Mesenchymal stem cell (in vitro differentiated cells and primary cell): ENCODE measurements around the gene LRRFIP1.

Experiments
- DNase-seq: peaks from one replicate; pipeline ENCODE4 v3.0.0-alpha.2; 2013
- H2AFZ ChIP-seq: one replicate; pipeline ENCODE4 v1.6.1; 2013; ENCODE audit warnings: low read depth, mild to moderate bottlenecking, control low read depth, inconsistent platforms, low read length, moderate library complexity
- H2AK5ac ChIP-seq: 2 replicates; pipeline ENCODE4 v1.6.1; 2013; ENCODE audit warnings: low read length, moderate library complexity, mild to moderate bottlenecking, inconsistent platforms; ENCODE audit not compliant: severe bottlenecking
- H2BK120ac ChIP-seq: one replicate; pipeline ENCODE4 v1.6.1; 2013; ENCODE audit warnings: low read depth, mild to moderate bottlenecking, inconsistent platforms, low read length, moderate library complexity
- H2BK12ac ChIP-seq, 2 experiments: one replicate each; pipeline ENCODE4 v1.6.1; 2013; ENCODE audit warnings: inconsistent platforms in 2 of 2, low read length in 2 of 2, mild to moderate bottlenecking in 2 of 2, moderate library complexity in 2 of 2, control low read depth in 1 of 2
- H2BK15ac ChIP-seq: one replicate; pipeline ENCODE4 v1.6.1; 2013; ENCODE audit warnings: mild to moderate bottlenecking, low read depth, inconsistent platforms; ENCODE audit not compliant: poor library complexity, severe bottlenecking
- H2BK5ac ChIP-seq: 2 replicates; pipeline ENCODE4 v1.6.1; 2013; ENCODE audit warnings: low read depth, mild to moderate bottlenecking, low read length, control low read depth, inconsistent platforms; ENCODE audit not compliant: poor library complexity, severe bottlenecking
- H3K14ac ChIP-seq, 2 experiments: one replicate each; pipeline ENCODE4 v1.6.1; 2013; ENCODE audit warnings: inconsistent platforms in 2 of 2, low read length in 2 of 2, control low read depth in 1 of 2, mild to moderate bottlenecking in 1 of 2, moderate library complexity in 1 of 2
- H3K18ac ChIP-seq, 2 experiments: one replicate each; pipeline ENCODE4 v1.6.1; 2013; ENCODE audit warnings: inconsistent platforms in 2 of 2, low read length in 2 of 2, control low read depth in 1 of 2, low read depth in 1 of 2, mild to moderate bottlenecking in 1 of 2
- H3K23ac ChIP-seq, 2 experiments: one replicate each; pipeline ENCODE4 v1.6.1; 2013; ENCODE audit warnings: inconsistent platforms in 2 of 2, low read length in 2 of 2, mild to moderate bottlenecking in 2 of 2, moderate library complexity in 2 of 2, control low read depth in 1 of 2
- H3K27ac ChIP-seq: 2 replicates; pipeline ENCODE4 v1.5.1; 2013; ENCODE audit warnings: mild to moderate bottlenecking, moderate library complexity, low read length, control low read depth, inconsistent platforms; ENCODE audit not compliant: poor library complexity, severe bottlenecking
- H3K27me3 ChIP-seq, 2 experiments: 2 replicates each; pipeline versions ENCODE4 v1.6.1 to v1.7.0; 2013; ENCODE audit warnings: low read length in 2 of 2, mild to moderate bottlenecking in 2 of 2, moderate library complexity in 2 of 2, control low read depth in 1 of 2, inconsistent platforms in 1 of 2; ENCODE audit not compliant: control insufficient read depth in 1 of 2, insufficient read depth in 1 of 2
- H3K36me3 ChIP-seq, 2 experiments: 2 replicates each; pipeline versions ENCODE4 v1.6.1 to v1.7.0; 2013; ENCODE audit warnings: low read length in 2 of 2, control low read depth in 1 of 2, inconsistent platforms in 1 of 2, low read depth in 1 of 2, mild to moderate bottlenecking in 1 of 2; ENCODE audit not compliant: insufficient read depth in 2 of 2, control insufficient read depth in 1 of 2
- H3K4ac ChIP-seq, 2 experiments: one replicate each; pipeline ENCODE4 v1.6.1; 2013; ENCODE audit warnings: inconsistent platforms in 2 of 2, low read length in 2 of 2, mild to moderate bottlenecking in 2 of 2, moderate library complexity in 2 of 2, control low read depth in 1 of 2, low read depth in 1 of 2
- H3K4me1 ChIP-seq: 2 replicates; pipeline ENCODE4 v1.6.1; 2013; ENCODE audit warnings: low read depth, low read length, control low read depth; ENCODE audit not compliant: control insufficient read depth, insufficient read depth
- H3K4me2 ChIP-seq: 2 replicates; pipeline ENCODE4 v1.6.1; 2013; ENCODE audit warnings: low read length, mild to moderate bottlenecking, inconsistent platforms; ENCODE audit not compliant: poor library complexity, severe bottlenecking
- H3K4me3 ChIP-seq, 2 experiments: 2 replicates each; pipeline versions ENCODE4 v1.5.1 to v1.7.0; 2013; ENCODE audit warnings: low read length in 2 of 2, mild to moderate bottlenecking in 2 of 2, control low read depth in 1 of 2, low read depth in 1 of 2; ENCODE audit not compliant: insufficient read depth in 1 of 2
- H3K79me1 ChIP-seq: replicated peaks from 2 replicates; pipeline ENCODE4 v1.6.1; 2013; ENCODE audit warnings: mild to moderate bottlenecking, control low read depth, low read length, inconsistent platforms; ENCODE audit not compliant: poor library complexity, severe bottlenecking
- H3K9ac ChIP-seq: 2 replicates; pipeline ENCODE4 v1.7.0; 2013; ENCODE audit warnings: mild to moderate bottlenecking, low read length, moderate library complexity
- H3K9me3 ChIP-seq: 2 replicates; pipeline ENCODE4 v1.7.0; 2013; ENCODE audit warnings: mild to moderate bottlenecking, low read length; ENCODE audit not compliant: control insufficient read depth
- H4K8ac ChIP-seq: one replicate; pipeline ENCODE4 v1.6.1; 2013; ENCODE audit warnings: inconsistent platforms, mild to moderate bottlenecking, low read length, moderate library complexity
- H4K91ac ChIP-seq: one replicate; pipeline ENCODE4 v1.6.1; 2013; ENCODE audit warnings: mild to moderate bottlenecking, low read length, inconsistent platforms
- WGBS: methylation state at CpG from one replicate; pipeline ENCODE4 v1.1.7; 2013; ENCODE audit warnings: mixed read lengths; 5-methylcytosine and 5-hydroxymethylcytosine counted together

The LRRFIP1 gene

GRCh38 chr2:237671466-237672138 is 44.2 kb downstream of the LRRFIP1 start:
- Histone ChIP-seq H3K4me3 (no peak overlapping the region), H3K27me3 (no peaks in the 10 kb centered on the region), H3K9me3 (no peaks in the 10 kb centered on the region), H3K27ac (no peak overlapping the region), H3K4me1 (peaks cover 31% of the 10 kb centered on the region), H3K36me3 (peaks cover 3 to 25% of the 10 kb centered on the region in 2 experiments), H2AK5ac (no peak overlapping the region), H2BK15ac (no peak overlapping the region), H2AFZ (no peak overlapping the region), H3K4me2 (no peak overlapping the region), H3K9ac (peak overlapping the region; percentile 91), H3K18ac (no peak overlapping the region), H2BK12ac (peak overlapping the region in 1 of 2 experiments; percentile 80), H3K14ac (peak overlapping the region in 1 of 2 experiments; percentile 37), H4K8ac (no peak overlapping the region), H3K4ac (no peak overlapping the region), H3K79me1 (peaks cover 34% of the 10 kb centered on the region), H2BK5ac (no peak overlapping the region), H3K23ac (no peak overlapping the region), H4K91ac (peak overlapping the region; percentile 43), H2BK120ac (no peak overlapping the region)
- WGBS = 98% methylated on average over 5 of the region's 7 CpGs
- no peak for DNase-seq

GRCh38 chr2:237672731-237673129 is 45.3 kb downstream of the LRRFIP1 start:
- no peak for DNase-seq
- no peak overlapping the region for H3K23ac ChIP-seq
- H2BK15ac ChIP-seq = no peak overlapping the region

GRCh38 chr2:237673130-237674001 is 46.0 kb downstream of the LRRFIP1 start:
- Histone ChIP-seq H3K14ac (peak overlapping the region in 1 of 2 experiments; percentile 87), H2BK120ac (no peak overlapping the region), H2AFZ (peak overlapping the region; percentile 43), H3K27ac (no peak overlapping the region), H2BK5ac (no peak overlapping the region), H3K18ac (peak overlapping the region; percentile 11 to 37), H4K8ac (peak overlapping the region; percentile 78), H3K9ac (peak overlapping the region; percentile 76), H3K9me3 (no peaks in the 10 kb centered on the region), H3K4me2 (peak overlapping the region; percentile 8), H3K27me3 (no peaks in the 10 kb centered on the region), H2AK5ac (peak overlapping the region; percentile 53), H3K4me1 (peaks cover 32% of the 10 kb centered on the region), H3K79me1 (peaks cover 30% of the 10 kb centered on the region), H3K23ac (no peak overlapping the region), H3K4ac (peak overlapping the region; percentile 63 to 66), H3K4me3 (peak overlapping the region in 1 of 2 experiments; percentile 5), H2BK12ac (peak overlapping the region; percentile 27 to 49), H3K36me3 (peaks cover 2 to 20% of the 10 kb centered on the region in 2 experiments), H4K91ac (peak overlapping the region; percentile 57), H2BK15ac (peak overlapping the region; percentile 44)
- 57% methylated on average over 39 of the region's 39 CpGs for WGBS
- peak; percentile 78 for DNase-seq

More at GRCh38 chr2:237672731-237673129, 45.3 kb downstream of the LRRFIP1 start:
- Histone ChIP-seq H3K79me1 (peaks cover 34% of the 10 kb centered on the region), H3K36me3 (peaks cover 3 to 24% of the 10 kb centered on the region in 2 experiments), H4K91ac (no peak overlapping the region), H2AFZ (no peak overlapping the region), H3K9ac (no peak overlapping the region), H3K14ac (no peak overlapping the region), H3K4me3 (no peak overlapping the region), H3K4me2 (no peak overlapping the region), H3K18ac (no peak overlapping the region), H3K9me3 (no peaks in the 10 kb centered on the region), H2BK5ac (no peak overlapping the region), H3K27ac (no peak overlapping the region), H3K4ac (no peak overlapping the region), H3K27me3 (no peaks in the 10 kb centered on the region), H2AK5ac (no peak overlapping the region), H2BK12ac (no peak overlapping the region), H3K4me1 (peaks cover 33% of the 10 kb centered on the region), H2BK120ac (no peak overlapping the region), H4K8ac (no peak overlapping the region)
- 83% methylated on average over 8 of the region's 8 CpGs for WGBS
